Esophagus muscularis mucosa (tissue), 4 donors: ENCODE data around the gene TTC12.

Source experiments
- EP300 ChIP-seq: sonication (generic); formaldehyde crosslinking; IDR thresholded peaks from one replicate; pipeline ENCODE4 v1.6.1; 2017; ENCODE audit warnings: antibody characterized with exemption
- POLR2A ChIP-seq: fragments of 450-650 bp; IDR thresholded peaks from one replicate; pipeline ENCODE4 v1.6.1; 2017; ENCODE audit warnings: antibody characterized with exemption, moderate library complexity, mild to moderate bottlenecking, low read depth
- POLR2AphosphoS5 ChIP-seq, 2 donors: sonication (generic); formaldehyde crosslinking; IDR thresholded peaks; one replicate each; pipeline ENCODE4 v1.6.1; 2017; ENCODE audit warnings: antibody characterized with exemption in 2 of 2
- TF ChIP-seq, protein P1 (sequence below), 3 experiments: fragments of 200-600 bp in 2 of 3; fragments of 450-650 bp in 1 of 3; sonication (generic) in 2 of 3; IDR thresholded peaks; one replicate each; pipeline ENCODE4 v1.5.1; 2017 to 2019; ENCODE audit warnings: antibody characterized with exemption in 3 of 3, mild to moderate bottlenecking in 2 of 3, moderate library complexity in 1 of 3

DNA sequence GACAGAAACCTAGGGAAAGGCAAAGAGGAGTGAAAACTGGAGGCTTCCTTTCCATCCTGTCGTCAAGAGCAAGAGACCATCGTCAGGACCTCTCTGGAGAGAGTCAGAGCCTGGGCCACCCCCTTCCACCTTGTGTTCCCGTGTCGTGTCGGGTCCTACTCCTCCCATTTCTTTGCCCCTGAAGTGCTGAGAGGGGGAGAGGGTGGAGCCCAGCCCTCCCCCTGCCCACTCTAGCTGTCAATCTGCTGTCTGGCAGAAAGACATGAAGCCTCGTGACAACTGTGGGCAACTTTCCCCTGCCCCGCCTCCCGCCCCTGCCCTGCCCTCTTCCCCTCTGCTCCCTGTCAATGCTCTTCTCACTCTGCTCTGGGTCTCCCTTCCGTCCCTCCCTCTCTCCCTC is 93.8 kb downstream of the TTC12 start:
- TF ChIP-seq EP300 (no peak), POLR2A (no peak), POLR2AphosphoS5 (IDR thresholded peaks at IDR 0.05) (no peak)
- TF ChIP-seq, protein P1, sequence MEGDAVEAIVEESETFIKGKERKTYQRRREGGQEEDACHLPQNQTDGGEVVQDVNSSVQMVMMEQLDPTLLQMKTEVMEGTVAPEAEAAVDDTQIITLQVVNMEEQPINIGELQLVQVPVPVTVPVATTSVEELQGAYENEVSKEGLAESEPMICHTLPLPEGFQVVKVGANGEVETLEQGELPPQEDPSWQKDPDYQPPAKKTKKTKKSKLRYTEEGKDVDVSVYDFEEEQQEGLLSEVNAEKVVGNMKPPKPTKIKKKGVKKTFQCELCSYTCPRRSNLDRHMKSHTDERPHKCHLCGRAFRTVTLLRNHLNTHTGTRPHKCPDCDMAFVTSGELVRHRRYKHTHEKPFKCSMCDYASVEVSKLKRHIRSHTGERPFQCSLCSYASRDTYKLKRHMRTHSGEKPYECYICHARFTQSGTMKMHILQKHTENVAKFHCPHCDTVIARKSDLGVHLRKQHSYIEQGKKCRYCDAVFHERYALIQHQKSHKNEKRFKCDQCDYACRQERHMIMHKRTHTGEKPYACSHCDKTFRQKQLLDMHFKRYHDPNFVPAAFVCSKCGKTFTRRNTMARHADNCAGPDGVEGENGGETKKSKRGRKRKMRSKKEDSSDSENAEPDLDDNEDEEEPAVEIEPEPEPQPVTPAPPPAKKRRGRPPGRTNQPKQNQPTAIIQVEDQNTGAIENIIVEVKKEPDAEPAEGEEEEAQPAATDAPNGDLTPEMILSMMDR (IDR thresholded peaks at IDR 0.05), result no peak
